Tibial artery (tissue), 4 donors: Measurements from ENCODE around the gene STN1.

Experiments used
- DNase-seq, 2 donors: peaks; one replicate each; pipeline ENCODE4 v3.0.0-alpha.2; 2019
- H3K27ac ChIP-seq, 2 donors: fragments of 200-600 bp; sonication (generic) in 1 of 2; 1 replicate in 1 of 2; 2 replicates in 1 of 2; pipeline ENCODE4 v1.5.1; 2018 to 2019; ENCODE audit warnings: mild to moderate bottlenecking in 1 of 2
- H3K27me3 ChIP-seq, 2 donors: fragments of 200-600 bp; sonication (generic) in 1 of 2; one replicate each; pipeline versions ENCODE4 v1.5.1 to v1.6.0; 2016 to 2019
- H3K36me3 ChIP-seq, 3 donors: fragments of 200-600 bp; sonication (generic) in 2 of 3; one replicate each; pipeline ENCODE4 v1.5.1; 2016 to 2019; ENCODE audit warnings: mild to moderate bottlenecking in 2 of 3
- H3K4me1 ChIP-seq, 4 donors: fragments of 200-600 bp; sonication (generic) in 2 of 4; 1 replicate in 3 of 4; 2 replicates in 1 of 4; pipeline ENCODE4 v1.5.1; 2016 to 2019
- H3K4me3 ChIP-seq, 2 donors: fragments of 200-600 bp; sonication (generic) in 1 of 2; 1 replicate in 1 of 2; 2 replicates in 1 of 2; pipeline ENCODE4 v1.5.1; 2018 to 2019; ENCODE audit warnings: mild to moderate bottlenecking in 2 of 2
- H3K9me3 ChIP-seq, 3 donors: fragments of 200-600 bp; sonication (generic) in 1 of 3; one replicate each; pipeline ENCODE4 v1.5.1; 2016 to 2019
- CTCF ChIP-seq, 2 experiments: fragments of 200-600 bp in 1 of 2; fragments of 450-650 bp in 1 of 2; IDR thresholded peaks; one replicate each; pipeline ENCODE4 v1.5.1; 2017 to 2019; ENCODE audit warnings: antibody characterized with exemption in 2 of 2, mild to moderate bottlenecking in 1 of 2, moderate library complexity in 1 of 2
- intact Hi-C: fragments of 100-400 bp; cut with DNase I; formaldehyde crosslinking; loops from one replicate; pipeline ENCODE4 v1.15.0; 2023; ENCODE audit warnings: low total_unique reads

Gene STN1

GRCh38 chr10:103958996-103959395 is 41.0 kb upstream of the STN1 start:
- Histone ChIP-seq H3K4me3 (no peak overlapping the region), H3K4me1 (no peaks in the 10 kb centered on the region), H3K27me3 (no peaks in the 10 kb centered on the region), H3K27ac (no peak overlapping the region), H3K36me3 (no peaks in the 10 kb centered on the region), H3K9me3 (peaks cover 0 to 4% (median 0%) of the 10 kb centered on the region in 3 donors)
- intact Hi-C loops, result no loop called here
- DNase-seq, result no peak
- TF ChIP-seq CTCF (IDR thresholded peaks at IDR 0.05), result no peak

DNA sequence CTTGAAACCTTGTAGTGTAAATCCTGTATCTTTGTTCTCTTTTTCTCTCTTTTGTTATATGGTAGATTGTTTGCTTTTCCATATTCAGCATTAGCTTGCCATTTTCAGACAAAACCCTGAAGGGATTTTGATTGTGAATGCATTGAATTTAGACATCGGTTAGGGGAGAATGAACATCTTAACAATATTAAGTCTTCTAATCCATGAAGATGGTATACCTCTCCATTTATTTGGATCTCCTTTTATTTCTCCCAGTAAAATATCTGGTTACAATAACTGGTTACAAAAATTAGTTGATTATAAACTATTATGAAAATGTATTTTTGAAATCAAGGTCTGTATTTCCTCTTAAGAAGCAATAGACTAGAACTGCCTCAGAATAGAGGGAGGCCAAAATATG is 36.6 kb upstream of the STN1 start:
- no peaks in the 10 kb centered on the region for H3K36me3 ChIP-seq
- H3K4me3 ChIP-seq, result no peak overlapping the region
- H3K27me3 ChIP-seq, result no peaks in the 10 kb centered on the region
- H3K27ac ChIP-seq, result no peak overlapping the region
- H3K4me1 ChIP-seq, result no peaks in the 10 kb centered on the region
- DNase-seq, result no peak
- intact Hi-C loops, result no loop called here
- no peak for TF ChIP-seq CTCF (IDR thresholded peaks at IDR 0.05)
- H3K9me3 ChIP-seq, result peaks cover 0 to 4% (median 0%) of the 10 kb centered on the region in 3 donors

- no peak for DNase-seq
- intact Hi-C loops, result no loop called here
- Histone ChIP-seq H3K27ac (no peak overlapping the region), H3K4me1 (no peaks in the 10 kb centered on the region), H3K4me3 (no peak overlapping the region), H3K27me3 (no peaks in the 10 kb centered on the region), H3K36me3 (no peaks in the 10 kb centered on the region), H3K9me3 (peaks cover 0 to 4% (median 0%) of the 10 kb centered on the region in 3 donors)
- TF ChIP-seq CTCF (IDR thresholded peaks at IDR 0.05), result no peak
Observed at GRCh38 chr10:103951942-103952341, 34.0 kb upstream of the STN1 start.

GRCh38 chr10:103951183-103951582 is 33.2 kb upstream of the STN1 start:
- TF ChIP-seq CTCF (IDR thresholded peaks at IDR 0.05), result no peak
- DNase-seq, result no peak
- H3K36me3 ChIP-seq, result no peaks in the 10 kb centered on the region
- H3K9me3 ChIP-seq, result peaks cover 0 to 4% (median 0%) of the 10 kb centered on the region in 3 donors
- H3K4me1 ChIP-seq, result no peaks in the 10 kb centered on the region
- H3K27ac ChIP-seq, result no peak overlapping the region
- H3K27me3 ChIP-seq, result peaks cover 0 to 2% of the 10 kb centered on the region in 2 donors
- no peak overlapping the region for H3K4me3 ChIP-seq
- intact Hi-C loops, result no loop called here

- H3K4me3 ChIP-seq, result no peak overlapping the region
- no peak for DNase-seq
- intact Hi-C loops, result no loop called here
- no peak for TF ChIP-seq CTCF (IDR thresholded peaks at IDR 0.05)
- H3K27me3 ChIP-seq, result peaks cover 0 to 7% of the 10 kb centered on the region in 2 donors
- H3K9me3 ChIP-seq, result peaks cover 0 to 4% (median 0%) of the 10 kb centered on the region in 3 donors
- no peak overlapping the region for H3K27ac ChIP-seq
- no peaks in the 10 kb centered on the region for H3K36me3 ChIP-seq
- H3K4me1 ChIP-seq, result no peaks in the 10 kb centered on the region
Observed at GRCh38 chr10:103949728-103950127, 31.7 kb upstream of the STN1 start.
